Measurements from ENCODE around the gene PDCD6IP.

DNA sequence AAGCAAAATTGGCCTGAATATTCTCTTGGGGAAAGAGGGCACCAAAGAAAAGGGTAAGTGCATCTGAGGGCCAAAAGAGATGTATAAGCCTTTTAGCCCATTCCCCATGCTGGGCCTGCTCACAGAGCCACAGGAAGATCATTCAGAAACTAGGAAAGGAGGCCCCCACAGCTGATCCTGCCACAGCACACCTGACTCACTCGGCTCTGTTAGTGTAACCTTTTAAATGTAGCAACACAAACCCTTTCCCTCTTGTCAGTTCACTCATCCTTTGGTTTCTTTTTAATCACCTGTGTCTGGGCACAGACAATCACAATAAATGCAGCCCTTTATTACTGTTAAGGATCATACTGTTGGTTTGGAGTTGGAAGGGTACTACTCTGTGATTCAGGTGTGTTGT lies 69.9 kb downstream of the PDCD6IP start:
- TF ChIP-seq, protein P1, sequence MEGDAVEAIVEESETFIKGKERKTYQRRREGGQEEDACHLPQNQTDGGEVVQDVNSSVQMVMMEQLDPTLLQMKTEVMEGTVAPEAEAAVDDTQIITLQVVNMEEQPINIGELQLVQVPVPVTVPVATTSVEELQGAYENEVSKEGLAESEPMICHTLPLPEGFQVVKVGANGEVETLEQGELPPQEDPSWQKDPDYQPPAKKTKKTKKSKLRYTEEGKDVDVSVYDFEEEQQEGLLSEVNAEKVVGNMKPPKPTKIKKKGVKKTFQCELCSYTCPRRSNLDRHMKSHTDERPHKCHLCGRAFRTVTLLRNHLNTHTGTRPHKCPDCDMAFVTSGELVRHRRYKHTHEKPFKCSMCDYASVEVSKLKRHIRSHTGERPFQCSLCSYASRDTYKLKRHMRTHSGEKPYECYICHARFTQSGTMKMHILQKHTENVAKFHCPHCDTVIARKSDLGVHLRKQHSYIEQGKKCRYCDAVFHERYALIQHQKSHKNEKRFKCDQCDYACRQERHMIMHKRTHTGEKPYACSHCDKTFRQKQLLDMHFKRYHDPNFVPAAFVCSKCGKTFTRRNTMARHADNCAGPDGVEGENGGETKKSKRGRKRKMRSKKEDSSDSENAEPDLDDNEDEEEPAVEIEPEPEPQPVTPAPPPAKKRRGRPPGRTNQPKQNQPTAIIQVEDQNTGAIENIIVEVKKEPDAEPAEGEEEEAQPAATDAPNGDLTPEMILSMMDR (IDR thresholded peaks at IDR 0.05; ENCODE audit: low read depth, low read length, poor library complexity, severe bottlenecking), result no peak
- no peak for TF ChIP-seq EZH2phosphoT487 (IDR thresholded peaks at IDR 0.05; ENCODE audit: borderline replicate concordance, low read length)

Measured in DOHH2 (cell line).